CD4-positive, alpha-beta T cell (primary cell): ENCODE results near the gene MTF2. TPM values are rescaled to one million over a fixed set of nuclear protein-coding genes. Genes with fewer than 3 reads are reported as not detected.

Experiments
- ATAC-seq: fragments of 200-7000 bp; cut with Tn5 transposase; one replicate; pipeline ENCODE4 v1.10.0; 2022; ENCODE audit warnings: mild to moderate bottlenecking; ENCODE audit not compliant: poor library complexity
- CTCF ChIA-PET: fragments of 350-600 bp; sonication (Branson Sonifier 250); formaldehyde crosslinking; loops from one replicate; lab custom pipeline; 2021; ENCODE audit warnings: antibody characterized with exemption, inconsistent platforms; lab: Charles Lee
- POLR2A ChIA-PET: fragments of 350-600 bp; sonication (Branson Sonifier 250); formaldehyde crosslinking; loops from one replicate; lab custom pipeline; 2021; ENCODE audit warnings: antibody characterized with exemption, inconsistent platforms; lab: Charles Lee
- DNase-seq, 14 experiments: peaks; one replicate each; pipeline ENCODE4 v3.0.0-alpha.2; 2013 to 2020; ENCODE audit warnings: mixed read lengths in 2 of 14
- H3K27ac ChIP-seq, 2 donors: one replicate each; pipeline versions ENCODE4 v1.5.1 to v1.7.0; 2013; ENCODE audit warnings: low read length in 2 of 2, low read depth in 1 of 2, mild to moderate bottlenecking in 1 of 2
- H3K27me3 ChIP-seq, 2 experiments: 1 replicate in 1 of 2; 2 replicates in 1 of 2; pipeline versions ENCODE4 v1.6.1 to v1.7.0; 2013; ENCODE audit warnings: low read length in 2 of 2, control low read depth in 1 of 2, mild to moderate bottlenecking in 1 of 2, moderate library complexity in 1 of 2; ENCODE audit not compliant: insufficient read depth in 2 of 2, control insufficient read depth in 1 of 2
- H3K36me3 ChIP-seq: one replicate; pipeline ENCODE4 v1.6.1; 2013; ENCODE audit warnings: low read length, control low read depth; ENCODE audit not compliant: insufficient read depth
- H3K4me1 ChIP-seq: one replicate; pipeline ENCODE4 v1.6.1; 2013; ENCODE audit warnings: low read length, control low read depth; ENCODE audit not compliant: insufficient read depth
- H3K4me3 ChIP-seq: one replicate; pipeline ENCODE4 v1.5.1; 2013; ENCODE audit warnings: mild to moderate bottlenecking, low read length, moderate library complexity
- H3K9me3 ChIP-seq, 2 experiments: 1 replicate in 1 of 2; 2 replicates in 1 of 2; pipeline versions ENCODE4 v1.6.1 to v1.7.0; 2013; ENCODE audit warnings: low read length in 2 of 2, mild to moderate bottlenecking in 2 of 2, control low read depth in 1 of 2, moderate library complexity in 1 of 2; ENCODE audit not compliant: control insufficient read depth in 1 of 2, insufficient read depth in 1 of 2
- H3K27ac Mint-ChIP-seq: one replicate; pipeline ENCODE4 v1.8.0; 2020; ENCODE audit warnings: mixed read lengths
- H3K27me3 Mint-ChIP-seq: one replicate; pipeline ENCODE4 v1.8.0; 2021; ENCODE audit warnings: mixed read lengths
- H3K36me3 Mint-ChIP-seq: one replicate; pipeline ENCODE4 v1.8.0; 2021; ENCODE audit warnings: low read depth, mixed read lengths
- H3K4me1 Mint-ChIP-seq: one replicate; pipeline ENCODE4 v1.8.0; 2021; ENCODE audit warnings: low read depth, mixed read lengths
- H3K4me3 Mint-ChIP-seq: one replicate; pipeline ENCODE4 v1.8.0; 2020; ENCODE audit warnings: mild to moderate bottlenecking, mixed read lengths
- H3K9me3 Mint-ChIP-seq: one replicate; pipeline ENCODE4 v1.8.0; 2020; ENCODE audit warnings: mixed read lengths
- intact Hi-C, 2 experiments: fragments of 100-400 bp; cut with DNase I in 1 of 2; cut with micrococcal nuclease in 1 of 2; formaldehyde crosslinking; loops; one replicate each; pipeline versions ENCODE4 v1.15.1 to v1.9.0; 2023 to 2025; cut with DNase I, micrococcal nuclease
- total RNA-seq, 174 experiments: library from RNA in 2 of 174; stranded (reverse) in 2 of 174; gene quantifications; one replicate each; pipeline ENCODE4 v1.2.3 and lab custom pipeline; 2021 to 2026
- TF ChIP-seq, protein P1 (sequence below): fragments of 200-600 bp; IDR thresholded peaks from one replicate; pipeline ENCODE4 v1.8.0; 2022; ENCODE audit warnings: antibody characterized with exemption, mild to moderate bottlenecking

MTF2 gene
- total RNA-seq, 2 experiments from 2014 or later, result 37.9 to 39.3 TPM

DNA sequence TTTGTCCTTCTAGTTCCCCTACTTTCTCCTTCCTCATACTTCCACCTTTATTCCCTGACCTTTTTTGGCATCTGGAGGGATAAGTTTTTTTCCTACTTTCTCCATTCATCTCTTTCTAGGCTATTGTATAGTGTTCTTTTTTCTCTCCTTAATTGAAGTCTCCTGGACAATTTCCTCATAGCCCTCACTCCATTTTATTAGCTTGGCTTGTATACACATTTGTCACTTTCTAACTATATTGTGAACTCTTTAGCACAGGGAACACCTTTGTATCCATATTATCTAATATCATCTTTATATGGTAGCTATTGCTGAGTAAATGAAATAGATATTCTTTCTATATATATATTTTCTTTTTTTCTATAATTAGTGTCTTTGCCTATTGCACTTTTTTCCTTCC is 53.6 kb downstream of the MTF2 start:
- Mint-ChIP-seq H3K36me3 (peaks cover 48% of the 10 kb centered on the region), H3K4me1 (no peaks in the 10 kb centered on the region), H3K27ac (no peak overlapping the region), H3K27me3 (no peaks in the 10 kb centered on the region), H3K4me3 (no peak overlapping the region), H3K9me3 (no peaks in the 10 kb centered on the region)
- TF ChIP-seq, protein P1, sequence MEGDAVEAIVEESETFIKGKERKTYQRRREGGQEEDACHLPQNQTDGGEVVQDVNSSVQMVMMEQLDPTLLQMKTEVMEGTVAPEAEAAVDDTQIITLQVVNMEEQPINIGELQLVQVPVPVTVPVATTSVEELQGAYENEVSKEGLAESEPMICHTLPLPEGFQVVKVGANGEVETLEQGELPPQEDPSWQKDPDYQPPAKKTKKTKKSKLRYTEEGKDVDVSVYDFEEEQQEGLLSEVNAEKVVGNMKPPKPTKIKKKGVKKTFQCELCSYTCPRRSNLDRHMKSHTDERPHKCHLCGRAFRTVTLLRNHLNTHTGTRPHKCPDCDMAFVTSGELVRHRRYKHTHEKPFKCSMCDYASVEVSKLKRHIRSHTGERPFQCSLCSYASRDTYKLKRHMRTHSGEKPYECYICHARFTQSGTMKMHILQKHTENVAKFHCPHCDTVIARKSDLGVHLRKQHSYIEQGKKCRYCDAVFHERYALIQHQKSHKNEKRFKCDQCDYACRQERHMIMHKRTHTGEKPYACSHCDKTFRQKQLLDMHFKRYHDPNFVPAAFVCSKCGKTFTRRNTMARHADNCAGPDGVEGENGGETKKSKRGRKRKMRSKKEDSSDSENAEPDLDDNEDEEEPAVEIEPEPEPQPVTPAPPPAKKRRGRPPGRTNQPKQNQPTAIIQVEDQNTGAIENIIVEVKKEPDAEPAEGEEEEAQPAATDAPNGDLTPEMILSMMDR, result no peak
- ChIA-PET CTCF (no interaction called here), POLR2A (interaction anchor here (0.6 kb wide), 1 partner anchor 1326 kb away, joined by 4 read pairs; no protein-coding TSS in a partner anchor)
- no peak for ATAC-seq
- H3K36me3 ChIP-seq, result peaks cover 58% of the 10 kb centered on the region
- no peaks in the 10 kb centered on the region for H3K9me3 ChIP-seq
- no peak for DNase-seq
- no peak overlapping the region for H3K27ac ChIP-seq
- H3K4me3 ChIP-seq, result no peak overlapping the region
- H3K4me1 ChIP-seq, result no peaks in the 10 kb centered on the region
- intact Hi-C loops, result loop anchor here in 1 of 2 experiments (5.0 kb wide), 1 partner anchor 50 kb away; no protein-coding TSS in a partner anchor
- H3K27me3 ChIP-seq, result no peaks in the 10 kb centered on the region

DNA sequence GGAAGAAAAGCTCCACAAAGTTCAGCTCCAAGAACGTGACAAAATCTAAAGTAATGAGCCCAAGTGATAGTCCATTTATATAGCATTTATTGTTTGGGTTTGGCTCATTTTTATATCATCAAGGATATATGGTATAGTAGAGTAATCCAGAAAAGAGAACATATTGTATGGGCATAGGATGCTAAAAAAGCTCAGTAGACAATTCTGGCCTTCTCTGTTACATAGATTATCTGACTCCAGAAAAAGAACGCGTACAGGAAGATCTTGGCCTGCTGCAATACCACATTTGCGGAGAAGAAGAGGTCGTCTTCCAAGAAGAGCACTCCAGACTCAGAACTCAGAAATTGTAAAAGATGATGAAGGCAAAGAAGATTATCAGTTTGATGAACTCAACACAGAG is 57.4 kb downstream of the MTF2 start:
- Mint-ChIP-seq H3K27me3 (no peaks in the 10 kb centered on the region), H3K27ac (no peak overlapping the region), H3K9me3 (no peaks in the 10 kb centered on the region), H3K4me1 (peaks cover 5% of the 10 kb centered on the region), H3K36me3 (peaks cover 64% of the 10 kb centered on the region), H3K4me3 (no peak overlapping the region)
- intact Hi-C loops, result no loop called here
- TF ChIP-seq, protein P1, result no peak
- no peaks in the 10 kb centered on the region for H3K4me1 ChIP-seq
- no peak for DNase-seq
- ChIA-PET POLR2A (no interaction called here), CTCF (no interaction called here)
- no peak overlapping the region for H3K27ac ChIP-seq
- peaks cover 53% of the 10 kb centered on the region for H3K36me3 ChIP-seq
- no peak for ATAC-seq
- H3K4me3 ChIP-seq, result no peak overlapping the region
- H3K9me3 ChIP-seq, result no peaks in the 10 kb centered on the region
- no peaks in the 10 kb centered on the region for H3K27me3 ChIP-seq

DNA sequence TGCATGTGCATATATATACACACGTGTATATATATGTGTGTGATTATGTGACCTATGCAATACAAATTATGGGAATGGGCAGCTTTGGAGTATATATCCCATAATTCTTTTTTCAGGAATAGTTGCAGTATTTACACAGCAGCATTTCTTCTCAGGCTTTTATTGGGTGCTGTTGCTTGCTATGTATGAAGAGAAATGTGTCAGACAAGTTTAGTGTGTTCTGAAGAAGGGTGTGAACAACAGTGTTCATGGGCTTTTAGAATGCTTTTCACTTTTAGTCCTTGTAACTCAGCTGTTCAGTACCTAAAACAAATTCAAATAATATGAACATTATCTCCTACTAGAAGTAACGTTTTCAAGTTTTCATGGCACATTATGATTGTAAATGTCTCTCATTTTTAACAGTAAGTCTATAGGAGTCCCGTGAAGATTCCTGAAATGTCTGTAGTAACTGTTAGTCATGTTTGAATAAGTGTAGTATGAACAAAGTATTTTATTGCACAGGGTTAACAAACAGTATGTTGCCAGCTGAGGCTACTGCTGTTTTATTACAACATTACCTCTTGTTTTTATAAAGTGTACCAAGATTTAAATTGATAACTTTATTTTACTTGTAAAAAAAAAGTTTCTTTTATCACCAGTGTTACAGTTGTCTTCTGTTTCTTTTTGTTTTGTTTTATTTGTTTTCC is 58.7 kb downstream of the MTF2 start:
- H3K9me3 Mint-ChIP-seq, result no peaks in the 10 kb centered on the region
- H3K27ac Mint-ChIP-seq, result no peak overlapping the region
- H3K27ac ChIP-seq, result no peak overlapping the region
- H3K4me3 ChIP-seq, result no peak overlapping the region
- H3K36me3 ChIP-seq, result peaks cover 52% of the 10 kb centered on the region
- no peaks in the 10 kb centered on the region for H3K27me3 Mint-ChIP-seq
- peaks cover 5% of the 10 kb centered on the region for H3K4me1 Mint-ChIP-seq
- intact Hi-C loops, result no loop called here
- ATAC-seq (no peak), DNase-seq (no peak)
- H3K4me1 ChIP-seq, result no peaks in the 10 kb centered on the region
- no peaks in the 10 kb centered on the region for H3K9me3 ChIP-seq
- peaks cover 72% of the 10 kb centered on the region for H3K36me3 Mint-ChIP-seq
- ChIA-PET POLR2A (no interaction called here), CTCF (no interaction called here)
- H3K27me3 ChIP-seq, result no peaks in the 10 kb centered on the region
- TF ChIP-seq, protein P1, result no peak
- no peak overlapping the region for H3K4me3 Mint-ChIP-seq
